Right cardiac atrium (tissue), 5 donors: ENCODE data around the gene PITPNC1. TPM values are rescaled to one million over a fixed set of nuclear protein-coding genes. Genes with fewer than 3 reads are reported as not detected.

Experiments
- ATAC-seq, 2 donors: fragments of 200-7000 bp; cut with Tn5 transposase; one replicate each; pipeline versions ENCODE4 v1.8.0 to v1.9.1; 2020; ENCODE audit warnings: moderate library complexity in 2 of 2, mild to moderate bottlenecking in 1 of 2
- DNase-seq, 3 donors: peaks; one replicate each; pipeline ENCODE4 v3.0.0-alpha.2; 2020
- H3K27ac ChIP-seq: one replicate; pipeline ENCODE4 v1.5.1; 2013; ENCODE audit warnings: mild to moderate bottlenecking, low read length, control low read depth, moderate library complexity
- H3K27me3 ChIP-seq: one replicate; pipeline ENCODE4 v1.6.1; 2013; ENCODE audit not compliant: control insufficient read depth, insufficient read depth
- H3K4me1 ChIP-seq: one replicate; pipeline ENCODE4 v1.6.1; 2013; ENCODE audit warnings: low read length; ENCODE audit not compliant: control insufficient read depth, insufficient read depth
- H3K4me3 ChIP-seq: one replicate; pipeline ENCODE4 v1.5.1; 2013; ENCODE audit warnings: low read length, control low read depth
- H3K9me3 ChIP-seq: one replicate; pipeline ENCODE4 v1.6.1; 2013; ENCODE audit warnings: low read length; ENCODE audit not compliant: control insufficient read depth
- WGBS: extraction: QIAGEN DNeasy Blood & Tissue Kit; methylation state at CpG from one replicate; pipeline ENCODE4 v1.1.7; 2013; 5-methylcytosine and 5-hydroxymethylcytosine counted together
- intact Hi-C, 4 donors: fragments of 100-400 bp; cut with DNase I; formaldehyde crosslinking; loops; one replicate each; pipeline versions ENCODE4 v1.11.0 to v1.14.0; 2022 to 2023
- polyA plus RNA-seq: library from polyadenylated mRNA; stranded (reverse); fragments of 200-250 nt; gene quantifications from one replicate; pipeline ENCODE4 v1.2.3, GENCODE V29; 2013
- total RNA-seq, 4 donors: library from RNA; stranded (reverse); fragmentation: NEBNext Ultra II Directional; extraction: Animal tissue kit (Norgen Biotek cat#: 25700); gene quantifications; one replicate each; pipeline ENCODE4 v1.2.1, GENCODE V29; 2021
- donor health status: healthy with polysubstance abuse.
- donor health status: DM: no; HTN: yes; CAD: no.
- donor health status: DM: no; HTN: no; CAD: no.
- donor health status: DM: no; HTN: yes; CAD: no; lungs with severe emphysema.
- donor health status: DM: yes; HTN: yes; CAD: no.

Gene PITPNC1
- total and polyA plus RNA-seq, 5 donors: 8.6 to 29.7 (median 24.1) TPM

- intact Hi-C loops: no loop called here
- no peak for DNase-seq
- no peak for ATAC-seq
- H3K27me3 ChIP-seq: no peaks in the 10 kb centered on the region
- WGBS: 97% methylated on average over 8 of the region's 8 CpGs
- H3K9me3 ChIP-seq: no peaks in the 10 kb centered on the region
- H3K4me3 ChIP-seq: no peak overlapping the region
- H3K4me1 ChIP-seq: peaks cover 2% of the 10 kb centered on the region
- H3K27ac ChIP-seq: no peak overlapping the region
Observed at GRCh38 chr17:67610061-67610460, 233.0 kb downstream of the PITPNC1 start.

DNA sequence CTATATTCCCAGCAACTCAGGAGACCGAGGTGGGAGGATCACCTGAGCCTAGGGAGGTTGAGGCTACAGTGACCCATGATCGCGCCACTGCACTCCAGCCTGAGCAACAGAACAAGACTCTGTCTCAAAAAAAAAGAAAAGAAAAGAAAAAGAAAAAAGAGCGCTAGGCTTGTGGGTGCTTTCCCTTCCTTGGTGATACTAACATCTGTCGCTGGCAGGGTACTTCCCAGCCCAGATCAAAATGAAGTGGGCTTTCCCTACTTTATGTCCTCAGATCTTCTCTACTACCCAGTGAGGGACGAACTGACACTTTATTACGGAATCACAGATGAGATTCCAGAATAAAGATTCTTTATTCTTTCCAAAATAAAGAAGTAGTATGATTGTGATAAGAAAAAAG lies 236.9 kb downstream of the PITPNC1 start:
- 95% methylated on average over 7 of the region's 7 CpGs for WGBS
- Histone ChIP-seq H3K4me3 (no peak overlapping the region), H3K4me1 (peaks cover 2% of the 10 kb centered on the region), H3K9me3 (no peaks in the 10 kb centered on the region), H3K27me3 (no peaks in the 10 kb centered on the region), H3K27ac (no peak overlapping the region)
- ATAC-seq: no peak
- DNase-seq: no peak
- intact Hi-C loops: no loop called here

DNA sequence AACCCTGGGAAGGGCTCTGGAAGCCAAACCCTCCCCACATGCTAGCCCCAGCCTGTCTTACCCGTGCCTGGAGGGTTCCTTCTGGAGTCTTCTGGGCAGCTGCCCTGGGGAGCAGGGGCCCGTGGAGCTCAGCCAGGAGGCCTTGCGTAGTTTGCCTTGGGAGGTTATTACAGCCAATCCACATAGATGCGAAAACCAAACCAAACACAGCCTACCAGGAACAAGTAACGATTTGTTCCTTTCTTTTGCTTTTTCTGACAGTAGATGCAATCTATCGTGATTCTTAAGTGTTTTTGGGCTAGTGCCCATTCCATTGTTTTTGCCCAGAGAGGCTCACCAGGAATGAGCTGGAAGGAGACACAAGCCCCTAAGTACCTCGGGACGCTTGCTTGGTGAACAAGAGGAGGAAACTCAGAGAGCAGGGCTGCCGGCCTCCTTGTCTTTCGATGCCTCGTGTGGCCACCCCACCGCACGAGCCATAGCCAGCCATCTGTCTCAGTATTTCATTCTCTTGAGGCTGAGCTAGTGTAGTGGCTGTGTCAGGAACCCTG lies 238.0 kb downstream of the PITPNC1 start:
- Histone ChIP-seq H3K9me3 (no peaks in the 10 kb centered on the region), H3K4me1 (peaks cover 2% of the 10 kb centered on the region), H3K27ac (no peak overlapping the region), H3K4me3 (no peak overlapping the region), H3K27me3 (no peaks in the 10 kb centered on the region)
- intact Hi-C loops: no loop called here
- WGBS: 65% methylated on average over 13 of the region's 13 CpGs
- ATAC-seq (peak; percentile 54 to 78), DNase-seq (peak in 1 of 3 donors; percentile 72)

DNA sequence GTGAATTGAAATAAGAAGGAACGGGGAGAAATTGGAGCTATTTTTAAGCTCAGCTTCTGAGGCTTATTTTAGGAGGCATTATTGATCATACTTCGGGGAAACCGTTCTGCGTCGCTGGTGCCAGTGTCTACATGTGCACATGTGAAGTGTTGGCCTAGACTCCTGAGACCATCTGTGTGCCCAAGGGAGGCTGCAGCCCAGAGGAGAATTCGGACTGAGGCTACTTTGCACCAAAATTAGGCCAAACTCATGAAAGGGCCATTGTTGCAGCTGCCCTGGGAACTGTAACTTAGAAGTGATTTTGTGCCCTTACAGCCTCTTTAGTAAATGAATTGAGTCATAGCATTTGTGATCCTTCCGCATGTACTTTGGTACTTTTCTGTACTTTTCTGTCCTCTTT lies 238.7 kb downstream of the PITPNC1 start:
- no peak for DNase-seq
- no peaks in the 10 kb centered on the region for H3K9me3 ChIP-seq
- peaks cover 2% of the 10 kb centered on the region for H3K4me1 ChIP-seq
- no peaks in the 10 kb centered on the region for H3K27me3 ChIP-seq
- WGBS: 90% methylated on average over 7 of the region's 7 CpGs
- intact Hi-C loops: no loop called here
- ATAC-seq: no peak
- no peak overlapping the region for H3K27ac ChIP-seq
- no peak overlapping the region for H3K4me3 ChIP-seq

DNA sequence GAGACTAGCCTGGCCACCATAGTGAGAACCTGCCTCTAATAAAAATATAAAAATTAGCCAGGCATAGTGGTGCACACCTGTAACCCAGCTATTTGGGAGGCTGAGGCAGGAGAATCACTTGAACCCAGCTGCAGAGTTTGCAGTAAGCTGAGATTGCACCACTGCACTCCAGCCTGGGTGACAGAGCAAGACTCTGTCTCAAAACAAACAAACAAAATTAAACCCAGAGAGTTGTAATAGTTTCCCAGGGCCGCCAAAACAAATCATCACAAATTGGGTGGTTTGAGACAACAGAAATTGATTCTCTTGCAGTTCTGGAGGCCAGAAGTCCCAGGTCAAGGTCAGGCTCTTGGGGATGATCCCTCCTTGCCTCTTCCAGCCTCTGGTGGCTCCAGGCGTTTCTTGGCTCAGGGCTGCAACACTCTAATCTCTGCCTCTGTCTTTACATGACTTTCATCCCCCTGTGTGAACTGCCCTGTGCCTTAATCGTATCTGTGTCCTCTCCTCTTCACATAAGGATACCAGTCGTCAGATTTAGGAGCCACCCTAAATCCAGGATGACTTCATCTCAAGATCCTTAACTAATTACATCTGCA lies 240.3 kb downstream of the PITPNC1 start:
- H3K4me3 ChIP-seq: no peak overlapping the region
- no peak overlapping the region for H3K27ac ChIP-seq
- H3K27me3 ChIP-seq: no peaks in the 10 kb centered on the region
- DNase-seq (no peak), ATAC-seq (peak in 1 of 2 donors; percentile 12)
- 67% methylated on average over 4 of the region's 4 CpGs for WGBS
- intact Hi-C loops: no loop called here
- H3K4me1 ChIP-seq: peaks cover 2% of the 10 kb centered on the region
- no peaks in the 10 kb centered on the region for H3K9me3 ChIP-seq

DNA sequence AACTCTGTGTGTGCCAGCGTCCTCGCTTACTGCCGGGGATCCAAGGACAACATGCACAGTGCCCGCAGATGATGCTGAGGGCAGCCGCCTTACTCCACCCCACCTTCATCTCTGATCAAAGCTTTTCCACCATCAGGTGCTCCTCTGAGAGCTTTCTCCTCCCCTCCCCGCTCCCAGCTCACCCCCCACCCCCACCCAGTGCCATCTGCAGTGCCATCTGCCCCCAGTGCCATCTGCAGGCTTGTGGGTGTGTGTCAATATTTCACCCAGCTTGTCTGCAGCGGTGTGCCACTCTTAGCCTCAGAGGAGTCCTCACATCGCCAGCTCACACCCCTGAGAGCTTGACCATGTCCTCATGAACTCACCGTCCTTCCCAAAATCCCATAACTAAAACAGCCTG lies 242.5 kb downstream of the PITPNC1 start:
- Histone ChIP-seq H3K4me1 (peaks cover 2% of the 10 kb centered on the region), H3K9me3 (no peaks in the 10 kb centered on the region), H3K27ac (no peak overlapping the region), H3K4me3 (no peak overlapping the region), H3K27me3 (no peaks in the 10 kb centered on the region)
- no peak for ATAC-seq
- no peak for DNase-seq
- intact Hi-C loops: no loop called here
- WGBS: 97% methylated on average over 9 of the region's 9 CpGs

DNA sequence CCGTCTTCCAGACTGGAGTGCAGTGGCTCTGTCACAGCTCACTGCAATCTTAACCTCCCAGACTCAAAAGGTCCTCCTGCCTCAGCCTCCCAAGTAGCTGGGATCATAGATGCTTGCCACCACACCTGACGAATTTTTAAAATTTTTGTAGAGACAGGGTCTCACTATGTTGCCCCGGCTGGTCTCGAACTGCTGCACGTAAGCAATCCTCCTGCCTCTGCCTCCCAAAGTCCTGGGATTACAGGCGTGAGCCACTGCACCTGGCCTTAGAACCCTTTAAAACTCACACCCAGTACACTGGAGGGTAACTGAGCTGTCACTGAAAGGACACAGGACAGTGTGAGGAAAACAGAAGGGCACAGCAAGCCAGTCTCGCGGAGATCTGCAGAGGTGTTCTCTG lies 243.0 kb downstream of the PITPNC1 start:
- H3K9me3 ChIP-seq: no peaks in the 10 kb centered on the region
- no peak overlapping the region for H3K4me3 ChIP-seq
- no peak overlapping the region for H3K27ac ChIP-seq
- H3K27me3 ChIP-seq: no peaks in the 10 kb centered on the region
- no peak for DNase-seq
- intact Hi-C loops: no loop called here
- peaks cover 2% of the 10 kb centered on the region for H3K4me1 ChIP-seq
- no peak for ATAC-seq
- 93% methylated on average over 8 of the region's 8 CpGs for WGBS

- no peaks in the 10 kb centered on the region for H3K9me3 ChIP-seq
- H3K4me3 ChIP-seq: no peak overlapping the region
- intact Hi-C loops: no loop called here
- 93% methylated on average over 8 of the region's 8 CpGs for WGBS
- peaks cover 2% of the 10 kb centered on the region for H3K4me1 ChIP-seq
- ATAC-seq (no peak), DNase-seq (no peak)
- no peak overlapping the region for H3K27ac ChIP-seq
- no peaks in the 10 kb centered on the region for H3K27me3 ChIP-seq
Observed at GRCh38 chr17:67620636-67621035, 243.6 kb downstream of the PITPNC1 start.

DNA sequence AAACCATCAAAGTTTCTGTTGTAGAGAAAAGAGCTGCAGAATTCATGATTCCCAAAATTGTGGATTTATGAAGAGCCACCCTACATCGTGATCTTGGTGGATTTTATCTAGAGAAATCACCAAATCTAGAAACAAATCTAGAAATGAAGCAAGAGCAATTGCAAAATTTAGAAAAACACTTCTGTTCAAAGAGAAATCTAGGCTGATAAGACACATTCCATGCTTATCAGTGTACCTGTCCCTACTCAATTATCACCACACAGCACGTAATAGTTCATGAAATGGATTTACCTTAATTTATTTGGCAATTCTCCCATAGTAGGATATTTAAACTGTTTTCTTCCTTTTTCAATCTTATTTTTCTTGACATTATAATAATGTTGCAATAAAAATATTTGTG lies 246.7 kb downstream of the PITPNC1 start:
- ATAC-seq (no peak), DNase-seq (no peak)
- no peak overlapping the region for H3K27ac ChIP-seq
- WGBS: 68% methylated on average over 2 of the region's 2 CpGs
- intact Hi-C loops: no loop called here
- no peaks in the 10 kb centered on the region for H3K27me3 ChIP-seq
- H3K4me1 ChIP-seq: no peaks in the 10 kb centered on the region
- no peak overlapping the region for H3K4me3 ChIP-seq
- no peaks in the 10 kb centered on the region for H3K9me3 ChIP-seq

GRCh38 chr17:67624886-67625656 lies 248.0 kb downstream of the PITPNC1 start:
- 82% methylated on average over 11 of the region's 11 CpGs for WGBS
- intact Hi-C loops: loop anchor here in 2 of 4 donors (5.0 kb wide), 1 partner anchor 248 kb away; the partner anchor contains the start of gene PITPNC1 (in 2 of the 2)
- Histone ChIP-seq H3K27me3 (no peaks in the 10 kb centered on the region), H3K4me1 (no peaks in the 10 kb centered on the region), H3K27ac (no peak overlapping the region), H3K9me3 (no peaks in the 10 kb centered on the region), H3K4me3 (no peak overlapping the region)
- ATAC-seq (no peak), DNase-seq (no peak)

DNA sequence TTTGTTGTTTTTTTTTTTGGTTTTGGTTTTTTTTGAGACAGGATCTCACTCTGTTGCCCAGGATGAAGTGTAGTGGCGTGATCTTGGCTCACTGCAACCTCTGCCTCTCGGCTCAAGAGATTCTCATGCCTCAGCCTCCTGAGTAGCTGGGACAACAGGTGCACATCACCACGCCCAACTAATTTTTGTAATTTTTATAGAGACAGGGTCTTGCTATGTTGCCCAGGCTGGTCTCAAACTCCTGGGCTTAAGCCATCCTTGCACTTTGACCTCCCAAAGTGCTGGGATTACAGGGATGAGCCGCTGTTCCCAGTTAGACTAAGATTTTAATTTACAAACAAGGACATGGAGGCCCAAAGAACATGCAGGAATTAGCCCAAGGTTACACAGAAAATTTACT lies 248.9 kb downstream of the PITPNC1 start:
- intact Hi-C loops: loop anchor here in 2 of 4 donors (5.0 kb wide), 1 partner anchor 249 kb away; the partner anchor contains the start of gene PITPNC1 (in 2 of the 2)
- 95% methylated on average over 4 of the region's 4 CpGs for WGBS

More for the DNA sequence above, 248.9 kb downstream of the PITPNC1 start:
- no peak overlapping the region for H3K4me3 ChIP-seq
- H3K4me1 ChIP-seq: no peaks in the 10 kb centered on the region
- ATAC-seq (no peak), DNase-seq (no peak)
- no peak overlapping the region for H3K27ac ChIP-seq
- H3K9me3 ChIP-seq: no peaks in the 10 kb centered on the region
- H3K27me3 ChIP-seq: no peaks in the 10 kb centered on the region
